Activated T-cell treated with anti-CD3 and anti-CD28 coated beads for 24 hours (primary cell): ENCODE results near the gene KIF26B.

Source experiments
- DNase-seq: peaks from one replicate; pipeline ENCODE4 v3.0.0-alpha.2; 2020; ENCODE audit warnings: low read depth

The KIF26B gene

GRCh38 chr1:245241526-245242130 is 86.8 kb downstream of the KIF26B start:
- no peak for DNase-seq

GRCh38 chr1:245242989-245243388 is 88.2 kb downstream of the KIF26B start:
- DNase-seq = no peak

GRCh38 chr1:245245021-245245667 is 90.4 kb downstream of the KIF26B start:
- DNase-seq = no peak

GRCh38 chr1:245246433-245246832 is 91.6 kb downstream of the KIF26B start:
- DNase-seq = no peak

GRCh38 chr1:245247356-245247755 is 92.6 kb downstream of the KIF26B start:
- no peak for DNase-seq

GRCh38 chr1:245247801-245248200 is 93.0 kb downstream of the KIF26B start:
- DNase-seq = no peak

- DNase-seq = no peak
Measured at GRCh38 chr1:245248231-245248731, 93.5 kb downstream of the KIF26B start.

GRCh38 chr1:245255783-245256182 is 101.0 kb downstream of the KIF26B start:
- DNase-seq = no peak

GRCh38 chr1:245256528-245256927 is 101.7 kb downstream of the KIF26B start:
- no peak for DNase-seq

GRCh38 chr1:245258271-245258920 is 103.6 kb downstream of the KIF26B start:
- no peak for DNase-seq

GRCh38 chr1:245260110-245260882 is 105.5 kb downstream of the KIF26B start:
- DNase-seq = no peak

GRCh38 chr1:245260883-245261282 is 106.1 kb downstream of the KIF26B start:
- no peak for DNase-seq

GRCh38 chr1:245261786-245262185 is 107.0 kb downstream of the KIF26B start:
- no peak for DNase-seq

- no peak for DNase-seq
Measured at GRCh38 chr1:245263529-245264095, 108.8 kb downstream of the KIF26B start.

- DNase-seq = no peak
Measured at GRCh38 chr1:245264226-245264625, 109.4 kb downstream of the KIF26B start.

GRCh38 chr1:245266105-245266504 is 111.3 kb downstream of the KIF26B start:
- DNase-seq = no peak

- no peak for DNase-seq
Measured at GRCh38 chr1:245270063-245270462, 115.3 kb downstream of the KIF26B start.

- DNase-seq = no peak
Measured at GRCh38 chr1:245270972-245271371, 116.2 kb downstream of the KIF26B start.

- DNase-seq = no peak
Measured at GRCh38 chr1:245272676-245273075, 117.9 kb downstream of the KIF26B start.

- no peak for DNase-seq
Measured at GRCh38 chr1:245276445-245276844, 121.7 kb downstream of the KIF26B start.

- DNase-seq = no peak
Measured at GRCh38 chr1:245277276-245277675, 122.5 kb downstream of the KIF26B start.

- no peak for DNase-seq
Measured at GRCh38 chr1:245278846-245279245, 124.1 kb downstream of the KIF26B start.
